ENCODE data around the gene FOXP1. TPM values are rescaled to one million over a fixed set of nuclear protein-coding genes. Genes with fewer than 3 reads are reported as not detected.

Gene FOXP1
- total RNA-seq, 1 donor from 2014 or later: 71.3 TPM

DNA sequence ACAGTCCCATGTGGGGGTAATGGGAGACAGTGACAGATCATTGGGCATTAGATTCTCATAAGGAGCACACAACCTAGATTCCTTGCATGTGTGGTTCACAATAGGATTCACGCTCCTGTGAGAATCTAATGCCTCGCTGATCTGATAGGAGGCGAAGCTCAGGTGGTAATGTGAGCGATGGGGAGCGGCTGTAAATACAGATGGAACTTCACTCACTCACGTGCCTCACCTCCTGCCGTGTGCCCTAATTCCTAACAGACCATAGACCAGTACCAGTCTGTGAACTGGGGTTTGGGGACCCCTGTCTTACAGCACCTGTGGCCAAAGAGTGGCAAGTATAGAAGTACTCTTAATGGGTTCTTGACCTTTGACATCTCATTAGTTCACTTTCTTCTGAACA lies 554.7 kb downstream of the FOXP1 start:
- Mint-ChIP-seq H3K4me1 (ENCODE audit: unreplicated experiment) (peaks cover 21% of the 10 kb centered on the region), H3K36me3 (ENCODE audit: low read depth, unreplicated experiment) (peaks cover 5% of the 10 kb centered on the region), H3K27ac (ENCODE audit: unreplicated experiment) (no peak overlapping the region), H3K4me3 (ENCODE audit: unreplicated experiment) (no peak overlapping the region), H3K27me3 (ENCODE audit: unreplicated experiment) (peaks cover 6% of the 10 kb centered on the region), H3K9me3 (ENCODE audit: unreplicated experiment) (no peaks in the 10 kb centered on the region)
- TF ChIP-seq, protein P1, sequence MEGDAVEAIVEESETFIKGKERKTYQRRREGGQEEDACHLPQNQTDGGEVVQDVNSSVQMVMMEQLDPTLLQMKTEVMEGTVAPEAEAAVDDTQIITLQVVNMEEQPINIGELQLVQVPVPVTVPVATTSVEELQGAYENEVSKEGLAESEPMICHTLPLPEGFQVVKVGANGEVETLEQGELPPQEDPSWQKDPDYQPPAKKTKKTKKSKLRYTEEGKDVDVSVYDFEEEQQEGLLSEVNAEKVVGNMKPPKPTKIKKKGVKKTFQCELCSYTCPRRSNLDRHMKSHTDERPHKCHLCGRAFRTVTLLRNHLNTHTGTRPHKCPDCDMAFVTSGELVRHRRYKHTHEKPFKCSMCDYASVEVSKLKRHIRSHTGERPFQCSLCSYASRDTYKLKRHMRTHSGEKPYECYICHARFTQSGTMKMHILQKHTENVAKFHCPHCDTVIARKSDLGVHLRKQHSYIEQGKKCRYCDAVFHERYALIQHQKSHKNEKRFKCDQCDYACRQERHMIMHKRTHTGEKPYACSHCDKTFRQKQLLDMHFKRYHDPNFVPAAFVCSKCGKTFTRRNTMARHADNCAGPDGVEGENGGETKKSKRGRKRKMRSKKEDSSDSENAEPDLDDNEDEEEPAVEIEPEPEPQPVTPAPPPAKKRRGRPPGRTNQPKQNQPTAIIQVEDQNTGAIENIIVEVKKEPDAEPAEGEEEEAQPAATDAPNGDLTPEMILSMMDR (IDR thresholded peaks at IDR 0.05; ENCODE audit: unreplicated experiment): no peak
- no peak for DNase-seq (ENCODE audit: low spot score)

DNA sequence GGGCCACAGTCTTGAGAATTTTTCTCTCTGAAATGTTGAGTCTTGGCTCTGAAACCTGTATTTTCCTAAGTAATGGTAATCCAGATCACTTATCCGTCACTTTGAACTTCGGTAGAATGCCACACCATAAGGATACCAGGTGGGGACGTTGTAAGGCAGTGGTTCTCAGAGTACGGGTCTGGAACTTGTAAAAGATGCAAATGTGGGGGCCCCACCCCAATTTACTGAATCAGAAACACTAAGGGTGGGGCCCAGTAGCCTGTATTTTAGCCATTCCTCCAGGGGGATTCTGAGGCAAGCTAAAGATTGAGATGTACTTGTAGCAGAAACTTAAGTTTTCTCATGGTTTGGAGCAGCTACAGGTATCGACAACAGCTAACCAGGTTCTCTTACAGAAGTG lies 555.3 kb downstream of the FOXP1 start:
- Mint-ChIP-seq H3K27ac (ENCODE audit: unreplicated experiment) (no peak overlapping the region), H3K4me1 (ENCODE audit: unreplicated experiment) (peaks cover 20% of the 10 kb centered on the region), H3K4me3 (ENCODE audit: unreplicated experiment) (no peak overlapping the region), H3K36me3 (ENCODE audit: low read depth, unreplicated experiment) (peaks cover 4% of the 10 kb centered on the region), H3K9me3 (ENCODE audit: unreplicated experiment) (no peaks in the 10 kb centered on the region), H3K27me3 (ENCODE audit: unreplicated experiment) (peaks cover 6% of the 10 kb centered on the region)
- DNase-seq (ENCODE audit: low spot score): no peak
- TF ChIP-seq, protein P1 (IDR thresholded peaks at IDR 0.05; ENCODE audit: unreplicated experiment): no peak

DNA sequence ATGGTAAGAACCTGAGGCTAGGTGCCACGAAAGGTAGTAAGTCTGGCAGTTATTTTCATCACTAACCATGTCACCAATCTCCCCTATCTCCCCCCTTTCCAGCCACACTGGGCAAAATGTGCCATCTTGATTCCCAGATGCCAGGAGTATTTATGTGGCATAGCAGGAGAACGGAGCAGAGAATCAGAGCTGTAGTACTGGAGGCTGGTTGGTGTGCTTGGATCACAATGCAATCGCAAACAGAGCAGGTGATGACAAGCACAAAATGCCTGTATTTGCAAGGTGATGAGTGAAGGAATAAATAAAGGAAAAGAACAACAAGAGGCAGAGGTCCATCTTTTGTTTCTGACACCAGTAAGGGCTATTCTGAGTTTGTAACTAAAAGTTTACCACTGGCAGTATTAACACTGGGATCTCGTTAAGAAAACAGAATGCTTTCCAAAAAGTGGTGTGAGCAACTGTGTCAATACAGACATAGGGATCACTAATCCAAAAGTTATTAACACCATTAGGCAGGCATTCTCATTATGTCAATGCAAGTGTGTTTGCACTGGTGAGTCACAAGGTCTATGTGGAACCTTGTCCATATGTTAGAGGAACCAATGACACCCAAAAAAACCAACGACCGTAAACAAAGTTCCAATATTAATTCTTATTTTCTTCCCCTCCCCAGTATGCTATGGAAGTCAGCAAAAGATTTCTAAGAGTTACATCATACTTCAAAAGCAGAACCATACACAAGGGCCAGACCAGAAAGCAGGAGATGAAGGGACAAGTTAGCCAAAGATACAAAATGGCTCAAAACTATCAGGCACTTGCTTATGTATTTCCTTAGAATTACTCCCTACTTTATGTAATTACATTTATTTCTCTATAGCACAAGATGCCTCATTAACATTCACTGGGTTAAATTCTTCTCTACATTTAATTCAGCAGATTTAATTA lies 556.6 kb downstream of the FOXP1 start:
- peaks cover 6% of the 10 kb centered on the region for H3K27me3 Mint-ChIP-seq (ENCODE audit: unreplicated experiment)
- H3K27ac Mint-ChIP-seq (ENCODE audit: unreplicated experiment): no peak overlapping the region
- no peak for DNase-seq (ENCODE audit: low spot score)
- no peak overlapping the region for H3K4me3 Mint-ChIP-seq (ENCODE audit: unreplicated experiment)
- H3K4me1 Mint-ChIP-seq (ENCODE audit: unreplicated experiment): peaks cover 8% of the 10 kb centered on the region
- H3K9me3 Mint-ChIP-seq (ENCODE audit: unreplicated experiment): no peaks in the 10 kb centered on the region
- TF ChIP-seq, protein P1 (IDR thresholded peaks at IDR 0.05; ENCODE audit: unreplicated experiment): no peak
- H3K36me3 Mint-ChIP-seq (ENCODE audit: low read depth, unreplicated experiment): peaks cover 4% of the 10 kb centered on the region

DNA sequence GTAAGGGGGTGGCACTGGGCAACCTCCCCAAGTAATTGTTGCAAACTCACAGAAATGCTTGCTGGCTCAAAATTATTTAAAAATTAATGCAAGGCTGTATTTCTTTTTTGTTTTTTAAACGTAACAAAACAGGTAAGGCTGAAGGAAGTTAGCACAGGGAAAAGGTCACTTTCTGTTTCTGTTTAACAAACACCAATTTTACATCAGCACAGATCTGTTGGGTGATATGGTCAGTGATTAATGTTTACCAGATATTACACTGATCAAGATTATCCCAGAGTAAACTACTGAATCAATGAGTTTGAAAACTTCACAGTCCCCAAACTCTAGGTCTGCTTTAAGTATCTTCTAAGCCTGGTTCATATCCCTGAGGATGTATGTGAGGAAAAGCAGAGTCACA lies 558.0 kb downstream of the FOXP1 start:
- Mint-ChIP-seq H3K9me3 (ENCODE audit: unreplicated experiment) (no peaks in the 10 kb centered on the region), H3K27ac (ENCODE audit: unreplicated experiment) (no peak overlapping the region), H3K36me3 (ENCODE audit: low read depth, unreplicated experiment) (peaks cover 4% of the 10 kb centered on the region), H3K4me1 (ENCODE audit: unreplicated experiment) (peaks cover 2% of the 10 kb centered on the region), H3K27me3 (ENCODE audit: unreplicated experiment) (peaks cover 6% of the 10 kb centered on the region), H3K4me3 (ENCODE audit: unreplicated experiment) (no peak overlapping the region)
- TF ChIP-seq, protein P1 (IDR thresholded peaks at IDR 0.05; ENCODE audit: unreplicated experiment): no peak
- DNase-seq (ENCODE audit: low spot score): no peak

DNA sequence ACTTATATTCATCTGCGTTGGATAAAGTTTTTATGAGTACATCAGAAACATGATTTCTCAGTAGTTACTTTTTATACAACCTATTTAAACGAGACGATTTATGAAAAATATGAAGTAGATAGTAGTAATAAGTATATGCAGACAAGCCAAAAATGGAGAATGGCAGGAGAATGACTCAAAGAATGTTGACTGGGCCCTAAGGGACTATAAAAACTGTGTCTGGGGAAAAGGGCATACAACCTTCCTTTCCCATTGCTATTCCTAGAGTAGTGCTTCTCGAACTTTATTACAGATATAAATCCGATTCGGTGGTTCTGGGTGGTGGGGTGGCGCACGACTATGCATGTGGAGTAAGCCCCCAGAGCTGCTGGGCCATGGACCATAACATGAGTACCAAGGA lies 558.5 kb downstream of the FOXP1 start:
- Mint-ChIP-seq H3K9me3 (ENCODE audit: unreplicated experiment) (no peaks in the 10 kb centered on the region), H3K36me3 (ENCODE audit: low read depth, unreplicated experiment) (no peaks in the 10 kb centered on the region), H3K4me1 (ENCODE audit: unreplicated experiment) (peaks cover 5% of the 10 kb centered on the region), H3K27me3 (ENCODE audit: unreplicated experiment) (peaks cover 5% of the 10 kb centered on the region), H3K27ac (ENCODE audit: unreplicated experiment) (no peak overlapping the region), H3K4me3 (ENCODE audit: unreplicated experiment) (no peak overlapping the region)
- TF ChIP-seq, protein P1 (IDR thresholded peaks at IDR 0.05; ENCODE audit: unreplicated experiment): no peak
- DNase-seq (ENCODE audit: low spot score): no peak
